Lung (tissue), 12 donors: Measurements from ENCODE around the gene RPGRIP1. TPM values are rescaled to one million over a fixed set of nuclear protein-coding genes. Genes with fewer than 3 reads are reported as not detected.
A peak's percentile ranks its signal among the peaks of the same experiment; 100 is the strongest.

ENCODE experiments used
- ATAC-seq: fragments of 200-7000 bp; cut with Tn5 transposase; one replicate; pipeline ENCODE4 v1.9.1; 2020; ENCODE audit warnings: moderate number of reproducible peaks; ENCODE audit not compliant: insufficient read depth, low FRiP score
- DNase-seq, 3 donors: peaks; one replicate each; pipeline ENCODE4 v3.0.0-alpha.2; 2013 to 2017
- H3K27ac ChIP-seq, 2 donors: one replicate each; pipeline ENCODE4 v1.5.1; 2013; ENCODE audit warnings: mild to moderate bottlenecking in 2 of 2, moderate library complexity in 2 of 2, control low read depth in 1 of 2, inconsistent platforms in 1 of 2, low read depth in 1 of 2, low read length in 1 of 2
- H3K27me3 ChIP-seq, 3 donors: one replicate each; pipeline ENCODE4 v1.5.1; 2013; ENCODE audit warnings: low read length in 2 of 3; ENCODE audit not compliant: control insufficient read depth in 3 of 3, insufficient read depth in 3 of 3
- H3K36me3 ChIP-seq, 4 donors: one replicate each; pipeline ENCODE4 v1.5.1; 2013; ENCODE audit warnings: low read length in 4 of 4, mild to moderate bottlenecking in 1 of 4, moderate library complexity in 1 of 4; ENCODE audit not compliant: control insufficient read depth in 4 of 4, insufficient read depth in 4 of 4
- H3K4me1 ChIP-seq, 5 donors: one replicate each; pipeline ENCODE4 v1.5.1; 2013; ENCODE audit warnings: low read length in 5 of 5, mild to moderate bottlenecking in 2 of 5, moderate library complexity in 1 of 5; ENCODE audit not compliant: control insufficient read depth in 5 of 5, insufficient read depth in 5 of 5
- H3K4me3 ChIP-seq: one replicate; pipeline ENCODE4 v1.5.1; 2013; ENCODE audit warnings: mild to moderate bottlenecking, control low read depth, moderate library complexity
- H3K9ac ChIP-seq, 2 donors: one replicate each; pipeline ENCODE4 v1.5.1; 2013; ENCODE audit warnings: low read length in 2 of 2, control low read depth in 1 of 2; ENCODE audit not compliant: insufficient read depth in 1 of 2
- H3K9me3 ChIP-seq, 4 donors: one replicate each; pipeline ENCODE4 v1.5.1; 2013; ENCODE audit warnings: low read length in 3 of 4, mild to moderate bottlenecking in 1 of 4, moderate library complexity in 1 of 4; ENCODE audit not compliant: control insufficient read depth in 4 of 4, insufficient read depth in 3 of 4
- CTCF ChIP-seq: IDR thresholded peaks from 2 replicates; pipeline ENCODE4 v1.5.1; 2012; ENCODE audit warnings: mild to moderate bottlenecking; ENCODE audit errors: control extremely low read depth, extremely low read depth
- WGBS, 2 donors: extraction: QIAGEN DNeasy Blood & Tissue Kit; methylation state at CpG; one replicate each; pipeline ENCODE4 v1.1.7; 2013; 5-methylcytosine and 5-hydroxymethylcytosine counted together
- polyA plus RNA-seq, 2 donors: library from polyadenylated mRNA; stranded (reverse); fragments of 200-250 nt; gene quantifications; one replicate each; pipeline ENCODE4 v1.2.1, GENCODE V29; 2013
- total RNA-seq, 2 donors: library from RNA; depleted of rRNA in 1 of 2; stranded (reverse); fragments of >200 nt in 1 of 2; gene quantifications; one replicate each; pipeline ENCODE4 v1.2.1, GENCODE V29; 2014 to 2021
- donor health status: control.
- donor health status: control.
- donor health status: Bipolar disorder and iron deficiency.
- donor health status: healthy.
- donor health status: DM: yes; HTN: yes; CAD: no.

The RPGRIP1 gene
- total and polyA plus RNA-seq, 4 donors = 0.33 to 0.65 (median 0.51) TPM

- Histone ChIP-seq H3K27me3 (no peaks in the 10 kb centered on the region), H3K4me3 (no peak overlapping the region), H3K27ac (no peak overlapping the region), H3K36me3 (peaks cover 8 to 42% (median 18%) of the 10 kb centered on the region in 4 donors), H3K4me1 (peaks cover 0 to 7% (median 0%) of the 10 kb centered on the region in 5 donors), H3K9me3 (no peaks in the 10 kb centered on the region), H3K9ac (no peak overlapping the region)
- TF ChIP-seq CTCF = no peak
- no peak for ATAC-seq
- peak in 1 of 3 donors; percentile 35 for DNase-seq
- WGBS, 2 donors = 62 to 80% methylated on average over 2 of the region's 2 CpGs
Measured at GRCh38 chr14:21240417-21240816, 39.5 kb upstream of the RPGRIP1 start.

- ATAC-seq (no peak), DNase-seq (peak in 2 of 3 donors; percentile 46 to 54)
- Histone ChIP-seq H3K4me1 (peaks cover 0 to 9% (median under 1%) of the 10 kb centered on the region in 5 donors), H3K27me3 (no peaks in the 10 kb centered on the region), H3K36me3 (peaks cover 8 to 41% (median 18%) of the 10 kb centered on the region in 4 donors), H3K9ac (no peak overlapping the region), H3K9me3 (no peaks in the 10 kb centered on the region), H3K4me3 (no peak overlapping the region), H3K27ac (no peak overlapping the region)
- 76 to 100% methylated on average over 1 of the region's 1 CpG for WGBS, 2 donors
- no peak for TF ChIP-seq CTCF
Measured at GRCh38 chr14:21241218-21241819, 38.6 kb upstream of the RPGRIP1 start.

GRCh38 chr14:21244544-21244943 is 35.3 kb upstream of the RPGRIP1 start:
- Histone ChIP-seq H3K4me1 (peaks cover 0 to 7% (median 6%) of the 10 kb centered on the region in 5 donors), H3K9ac (no peak overlapping the region), H3K27me3 (no peaks in the 10 kb centered on the region), H3K4me3 (no peak overlapping the region), H3K36me3 (peaks cover 7 to 34% (median 12%) of the 10 kb centered on the region in 4 donors), H3K27ac (no peak overlapping the region), H3K9me3 (no peaks in the 10 kb centered on the region)
- 49 to 62% methylated on average over 7 of the region's 7 CpGs for WGBS, 2 donors
- DNase-seq (no peak), ATAC-seq (no peak)
- no peak for TF ChIP-seq CTCF

GRCh38 chr14:21245813-21246212 is 34.1 kb upstream of the RPGRIP1 start:
- Histone ChIP-seq H3K36me3 (peaks cover 7 to 40% (median 19%) of the 10 kb centered on the region in 4 donors), H3K9ac (no peak overlapping the region), H3K4me1 (peaks cover 0 to 7% (median 6%) of the 10 kb centered on the region in 5 donors), H3K27ac (no peak overlapping the region), H3K4me3 (no peak overlapping the region), H3K9me3 (no peaks in the 10 kb centered on the region), H3K27me3 (no peaks in the 10 kb centered on the region)
- no peak for DNase-seq
- WGBS, 2 donors = 95 to 96% methylated on average over 7 of the region's 7 CpGs
- ATAC-seq = no peak
- no peak for TF ChIP-seq CTCF
